ENCODE results near the gene CYFIP1.

CYFIP1 gene

GRCh38 chr15:22823495-22824128 lies 156.6 kb downstream of the CYFIP1 start:
- H3K27ac ChIP-seq, result no peak overlapping the region
- H3K4me2 ChIP-seq (ENCODE audit: low read length), result no peak overlapping the region
- no peak for TF ChIP-seq CTCF (IDR thresholded peaks at IDR 0.05)
- H3K9ac ChIP-seq, result no peak overlapping the region
- H3K27me3 ChIP-seq (ENCODE audit: control insufficient read depth, insufficient read depth, low read length), result no peaks in the 10 kb centered on the region
- H3K4me1 ChIP-seq, result no peaks in the 10 kb centered on the region
- no peaks in the 10 kb centered on the region for H3K9me3 ChIP-seq (ENCODE audit: control insufficient read depth, low read length)
- no peaks in the 10 kb centered on the region for H3K79me2 ChIP-seq
- H3K36me3 ChIP-seq (ENCODE audit: control insufficient read depth, insufficient read depth, low read length), result no peaks in the 10 kb centered on the region
- H2AFZ ChIP-seq, result no peak overlapping the region
- H3K4me3 ChIP-seq (ENCODE audit: low read depth, low read length), result no peak overlapping the region

GRCh38 chr15:22819651-22820050 lies 160.5 kb downstream of the CYFIP1 start:
- Histone ChIP-seq H3K9ac (no peak overlapping the region), H3K4me3 (ENCODE audit: low read depth, low read length) (no peak overlapping the region), H3K4me2 (ENCODE audit: low read length) (no peak overlapping the region), H3K27me3 (ENCODE audit: control insufficient read depth, insufficient read depth, low read length) (no peaks in the 10 kb centered on the region), H3K36me3 (ENCODE audit: control insufficient read depth, insufficient read depth, low read length) (no peaks in the 10 kb centered on the region), H2AFZ (no peak overlapping the region), H3K9me3 (ENCODE audit: control insufficient read depth, low read length) (no peaks in the 10 kb centered on the region), H3K4me1 (no peaks in the 10 kb centered on the region), H3K27ac (no peak overlapping the region), H3K79me2 (no peaks in the 10 kb centered on the region)
- no peak for TF ChIP-seq CTCF (IDR thresholded peaks at IDR 0.05)
